ENCODE data around the gene CAB39L. TPM values are rescaled to one million over a fixed set of nuclear protein-coding genes. Genes with fewer than 3 reads are reported as not detected.
"Not testable (repeated sequence)": the region's sequence is repeated elsewhere in the genome, so short reads cannot be mapped to it uniquely, and the experiment has no call there.

CAB39L gene
- total RNA-seq, 2 experiments from 2014 or later: 4.0 to 4.3 TPM

GRCh38 chr13:49343255-49343654 is 100.6 kb downstream of the CAB39L start:
- CTCF ChIA-PET: no interaction called here
- H3K9me3 Mint-ChIP-seq (ENCODE audit: low read depth): no peaks in the 10 kb centered on the region

GRCh38 chr13:49342454-49342853 is 101.4 kb downstream of the CAB39L start:
- no peaks in the 10 kb centered on the region for H3K4me1 Mint-ChIP-seq
- CTCF ChIA-PET: no interaction called here
- no peaks in the 10 kb centered on the region for H3K36me3 Mint-ChIP-seq
- ATAC-seq: no peak
- no peaks in the 10 kb centered on the region for H3K27me3 Mint-ChIP-seq
- no peaks in the 10 kb centered on the region for H3K9me3 Mint-ChIP-seq (ENCODE audit: low read depth)
- no peak for DNase-seq
- H3K27ac Mint-ChIP-seq: no peak overlapping the region
- H3K4me3 Mint-ChIP-seq: no peak overlapping the region

More at GRCh38 chr13:49343255-49343654, 100.6 kb downstream of the CAB39L start:
- no peak for DNase-seq
- Mint-ChIP-seq H3K36me3 (no peaks in the 10 kb centered on the region), H3K27me3 (no peaks in the 10 kb centered on the region), H3K4me3 (no peak overlapping the region), H3K4me1 (no peaks in the 10 kb centered on the region), H3K27ac (no peak overlapping the region)
- no peak for ATAC-seq

- CTCF ChIA-PET: no interaction called here
- no peak for DNase-seq
- H3K27ac Mint-ChIP-seq: no peak overlapping the region
- H3K36me3 Mint-ChIP-seq: no peaks in the 10 kb centered on the region
- no peaks in the 10 kb centered on the region for H3K9me3 Mint-ChIP-seq (ENCODE audit: low read depth)
- H3K4me3 Mint-ChIP-seq: no peak overlapping the region
- no peaks in the 10 kb centered on the region for H3K27me3 Mint-ChIP-seq
- no peaks in the 10 kb centered on the region for H3K4me1 Mint-ChIP-seq
- no peak for ATAC-seq
These were observed 101.9 kb downstream of the CAB39L start for GRCh38 chr13:49341941-49342340.

- Mint-ChIP-seq H3K9me3 (ENCODE audit: low read depth) (no peaks in the 10 kb centered on the region), H3K27ac (no peak overlapping the region), H3K4me1 (no peaks in the 10 kb centered on the region), H3K36me3 (no peaks in the 10 kb centered on the region), H3K27me3 (no peaks in the 10 kb centered on the region), H3K4me3 (no peak overlapping the region)
- no peak for ATAC-seq
- DNase-seq: no peak
- CTCF ChIA-PET: no interaction called here
These were observed 102.3 kb downstream of the CAB39L start for GRCh38 chr13:49341517-49341916.

- Mint-ChIP-seq H3K9me3 (ENCODE audit: low read depth) (no peaks in the 10 kb centered on the region), H3K4me1 (no peaks in the 10 kb centered on the region), H3K36me3 (no peaks in the 10 kb centered on the region), H3K27ac (no peak overlapping the region), H3K27me3 (no peaks in the 10 kb centered on the region), H3K4me3 (no peak overlapping the region)
- no peak for ATAC-seq
- CTCF ChIA-PET: no interaction called here
- no peak for DNase-seq
These were observed 103.7 kb downstream of the CAB39L start for GRCh38 chr13:49340161-49340560.

GRCh38 chr13:49336655-49337054 is 107.2 kb downstream of the CAB39L start:
- no peak for ATAC-seq
- Mint-ChIP-seq H3K36me3 (no peaks in the 10 kb centered on the region), H3K4me1 (no peaks in the 10 kb centered on the region), H3K27me3 (no peaks in the 10 kb centered on the region), H3K9me3 (ENCODE audit: low read depth) (no peaks in the 10 kb centered on the region), H3K27ac (no peak overlapping the region), H3K4me3 (no peak overlapping the region)
- CTCF ChIA-PET: no interaction called here
- DNase-seq: no peak

GRCh38 chr13:49330546-49330864 is 113.4 kb downstream of the CAB39L start:
- ATAC-seq (no peak), DNase-seq (no peak)
- no peaks in the 10 kb centered on the region for H3K4me1 Mint-ChIP-seq
- H3K36me3 Mint-ChIP-seq: no peaks in the 10 kb centered on the region
- H3K9me3 Mint-ChIP-seq (ENCODE audit: low read depth): no peaks in the 10 kb centered on the region
- H3K27ac Mint-ChIP-seq: no peak overlapping the region
- CTCF ChIA-PET: interaction anchor here (1.6 kb wide), 1 partner anchor 16 kb away, joined by 5 read pairs; no protein-coding TSS in a partner anchor
- H3K4me3 Mint-ChIP-seq: no peak overlapping the region
- no peaks in the 10 kb centered on the region for H3K27me3 Mint-ChIP-seq

- no peaks in the 10 kb centered on the region for H3K27me3 Mint-ChIP-seq
- no peak overlapping the region for H3K27ac Mint-ChIP-seq
- no peak overlapping the region for H3K4me3 Mint-ChIP-seq
- no peaks in the 10 kb centered on the region for H3K4me1 Mint-ChIP-seq
- no peaks in the 10 kb centered on the region for H3K9me3 Mint-ChIP-seq (ENCODE audit: low read depth)
- ATAC-seq: no peak
- no peaks in the 10 kb centered on the region for H3K36me3 Mint-ChIP-seq
- CTCF ChIA-PET: no interaction called here
- no peak for DNase-seq
These were observed 113.9 kb downstream of the CAB39L start for GRCh38 chr13:49329831-49330545.

- H3K9me3 Mint-ChIP-seq (ENCODE audit: low read depth); CTCF ChIA-PET; H3K27ac Mint-ChIP-seq; ATAC-seq; H3K36me3 Mint-ChIP-seq; DNase-seq; H3K4me1 Mint-ChIP-seq; H3K27me3 Mint-ChIP-seq; H3K4me3 Mint-ChIP-seq: not testable (repeated sequence)
These were observed 116.7 kb downstream of the CAB39L start for GRCh38 chr13:49327145-49327544.

GRCh38 chr13:49326222-49326917 is 117.5 kb downstream of the CAB39L start:
- Mint-ChIP-seq H3K27me3 (no peaks in the 10 kb centered on the region), H3K36me3 (no peaks in the 10 kb centered on the region), H3K9me3 (ENCODE audit: low read depth) (no peaks in the 10 kb centered on the region), H3K4me3 (no peak overlapping the region), H3K4me1 (peaks cover 2% of the 10 kb centered on the region), H3K27ac (no peak overlapping the region)
- ATAC-seq (no peak), DNase-seq (no peak)
- CTCF ChIA-PET: no interaction called here

- Mint-ChIP-seq H3K27ac (no peak overlapping the region), H3K9me3 (ENCODE audit: low read depth) (no peaks in the 10 kb centered on the region), H3K36me3 (no peaks in the 10 kb centered on the region), H3K4me3 (no peak overlapping the region), H3K4me1 (peaks cover 12% of the 10 kb centered on the region), H3K27me3 (no peaks in the 10 kb centered on the region)
- DNase-seq (no peak), ATAC-seq (no peak)
- CTCF ChIA-PET: interaction anchor here (1.2 kb wide), 1 partner anchor 284 kb away, joined by 4 read pairs; no protein-coding TSS in a partner anchor
These were observed 120.5 kb downstream of the CAB39L start for GRCh38 chr13:49323344-49323743.

- Mint-ChIP-seq H3K9me3 (ENCODE audit: low read depth) (no peaks in the 10 kb centered on the region), H3K4me3 (no peak overlapping the region), H3K36me3 (no peaks in the 10 kb centered on the region), H3K27ac (no peak overlapping the region), H3K4me1 (peaks cover 12% of the 10 kb centered on the region), H3K27me3 (no peaks in the 10 kb centered on the region)
- DNase-seq: no peak
- ATAC-seq: no peak
- CTCF ChIA-PET: interaction anchor here (1.2 kb wide), 1 partner anchor 284 kb away, joined by 4 read pairs; no protein-coding TSS in a partner anchor
These were observed 121.2 kb downstream of the CAB39L start for GRCh38 chr13:49322702-49323101.

- CTCF ChIA-PET: no interaction called here
- Mint-ChIP-seq H3K27me3 (no peaks in the 10 kb centered on the region), H3K9me3 (ENCODE audit: low read depth) (no peaks in the 10 kb centered on the region), H3K36me3 (no peaks in the 10 kb centered on the region), H3K4me1 (peaks cover 12% of the 10 kb centered on the region), H3K27ac (no peak overlapping the region), H3K4me3 (no peak overlapping the region)
- no peak for ATAC-seq
- no peak for DNase-seq
These were observed 122.9 kb downstream of the CAB39L start for GRCh38 chr13:49320975-49321374.

- Mint-ChIP-seq H3K27ac (no peak overlapping the region), H3K36me3 (no peaks in the 10 kb centered on the region)
- CTCF ChIA-PET: no interaction called here
These were observed 123.9 kb downstream of the CAB39L start for GRCh38 chr13:49319951-49320350.

More at GRCh38 chr13:49319951-49320350, 123.9 kb downstream of the CAB39L start:
- no peak for DNase-seq
- peaks cover 12% of the 10 kb centered on the region for H3K4me1 Mint-ChIP-seq
- no peaks in the 10 kb centered on the region for H3K9me3 Mint-ChIP-seq (ENCODE audit: low read depth)
- H3K27me3 Mint-ChIP-seq: no peaks in the 10 kb centered on the region
- ATAC-seq: no peak
- no peak overlapping the region for H3K4me3 Mint-ChIP-seq
